ENCODE data around the gene SLC25A21.

Gene SLC25A21

DNA sequence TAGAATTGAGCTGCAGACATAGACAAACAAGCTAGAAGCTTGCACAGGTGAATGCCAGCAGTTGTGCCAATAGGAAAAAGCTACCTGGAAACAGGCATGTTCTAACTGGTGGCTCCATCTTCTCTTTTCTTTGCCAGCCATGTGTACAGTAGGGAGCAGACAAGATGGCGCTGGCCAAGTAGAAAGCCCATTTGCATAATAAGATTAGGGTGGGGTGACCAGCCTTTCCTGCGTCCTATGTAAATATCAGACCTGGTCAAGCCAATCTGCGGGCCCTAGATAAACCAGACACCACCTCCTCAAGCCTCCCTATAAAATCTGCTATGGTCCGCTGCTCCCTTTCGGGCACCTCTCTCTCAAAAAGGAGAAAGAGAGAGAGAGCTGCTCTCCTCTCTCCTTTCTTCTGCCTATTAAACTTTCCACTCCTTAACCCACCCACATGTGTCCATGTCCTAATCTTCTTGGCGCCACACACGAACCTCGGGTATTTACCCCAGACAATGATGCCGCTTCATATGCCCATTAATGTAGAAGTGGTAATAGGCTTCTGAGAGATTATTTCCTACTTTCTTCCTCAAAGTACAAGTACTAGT, 201.0 kb downstream of the SLC25A21 start:
- Histone ChIP-seq H3K36me3 (ENCODE audit: insufficient read depth, low read depth, low read length) (no peaks in the 10 kb centered on the region), H3K9ac (ENCODE audit: low read depth, low read length) (no peak overlapping the region), H3K27me3 (ENCODE audit: insufficient read depth, low read length) (no peaks in the 10 kb centered on the region), H3K27ac (ENCODE audit: low read length) (no peak overlapping the region), H3K4me3 (ENCODE audit: low read length) (no peak overlapping the region), H3K4me1 (ENCODE audit: insufficient read depth, low read length) (no peaks in the 10 kb centered on the region), H3K9me3 (ENCODE audit: insufficient read depth, low read depth, low read length) (no peaks in the 10 kb centered on the region)

- H3K27ac ChIP-seq (ENCODE audit: low read length): no peak overlapping the region
- no peak overlapping the region for H3K4me3 ChIP-seq (ENCODE audit: low read length)
- H3K27me3 ChIP-seq (ENCODE audit: insufficient read depth, low read length): no peaks in the 10 kb centered on the region
- H3K9ac ChIP-seq (ENCODE audit: low read depth, low read length): no peak overlapping the region
- H3K9me3 ChIP-seq (ENCODE audit: insufficient read depth, low read depth, low read length): no peaks in the 10 kb centered on the region
- H3K4me1 ChIP-seq (ENCODE audit: insufficient read depth, low read length): no peaks in the 10 kb centered on the region
- H3K36me3 ChIP-seq (ENCODE audit: insufficient read depth, low read depth, low read length): no peaks in the 10 kb centered on the region
These were observed 204.4 kb downstream of the SLC25A21 start for GRCh38 chr14:36967892-36968555.

GRCh38 chr14:36955967-36956366, 216.4 kb downstream of the SLC25A21 start:
- no peak overlapping the region for H3K9ac ChIP-seq (ENCODE audit: low read depth, low read length)
- no peaks in the 10 kb centered on the region for H3K36me3 ChIP-seq (ENCODE audit: insufficient read depth, low read depth, low read length)
- no peaks in the 10 kb centered on the region for H3K9me3 ChIP-seq (ENCODE audit: insufficient read depth, low read depth, low read length)
- peaks cover 4% of the 10 kb centered on the region for H3K4me1 ChIP-seq (ENCODE audit: insufficient read depth, low read length)
- H3K27me3 ChIP-seq (ENCODE audit: insufficient read depth, low read length): no peaks in the 10 kb centered on the region
- no peak overlapping the region for H3K27ac ChIP-seq (ENCODE audit: low read length)
- no peak overlapping the region for H3K4me3 ChIP-seq (ENCODE audit: low read length)

GRCh38 chr14:36955376-36955775, 217.0 kb downstream of the SLC25A21 start:
- H3K9ac ChIP-seq (ENCODE audit: low read depth, low read length): no peak overlapping the region
- H3K27me3 ChIP-seq (ENCODE audit: insufficient read depth, low read length): no peaks in the 10 kb centered on the region
- no peaks in the 10 kb centered on the region for H3K9me3 ChIP-seq (ENCODE audit: insufficient read depth, low read depth, low read length)

DNA sequence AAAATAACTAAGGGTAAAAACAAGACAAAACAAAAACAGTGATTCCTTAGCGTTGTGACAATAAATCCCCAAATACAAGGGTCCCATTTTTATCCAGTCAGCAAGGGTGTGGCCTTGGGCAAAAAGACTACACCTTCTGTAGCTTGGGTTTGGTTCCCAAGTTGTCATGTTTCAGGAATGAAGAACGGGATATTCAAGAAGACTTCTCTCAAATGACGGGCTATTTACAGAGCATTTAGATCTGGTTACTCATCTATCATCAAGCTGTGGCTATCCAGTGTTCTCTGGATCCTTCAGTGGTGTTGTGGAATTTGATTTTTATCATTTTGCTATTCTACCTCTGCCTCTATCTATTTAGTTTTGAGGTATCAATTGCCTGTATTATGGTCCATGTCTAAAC, 219.7 kb downstream of the SLC25A21 start:
- no peaks in the 10 kb centered on the region for H3K27me3 ChIP-seq (ENCODE audit: insufficient read depth, low read length)
- no peaks in the 10 kb centered on the region for H3K9me3 ChIP-seq (ENCODE audit: insufficient read depth, low read depth, low read length)
- no peak overlapping the region for H3K9ac ChIP-seq (ENCODE audit: low read depth, low read length)
- H3K4me3 ChIP-seq (ENCODE audit: low read length): no peak overlapping the region
- no peak overlapping the region for H3K27ac ChIP-seq (ENCODE audit: low read length)
- H3K4me1 ChIP-seq (ENCODE audit: insufficient read depth, low read length): peaks cover 11% of the 10 kb centered on the region
- no peaks in the 10 kb centered on the region for H3K36me3 ChIP-seq (ENCODE audit: insufficient read depth, low read depth, low read length)

More at GRCh38 chr14:36955376-36955775, 217.0 kb downstream of the SLC25A21 start:
- Histone ChIP-seq H3K4me1 (ENCODE audit: insufficient read depth, low read length) (peaks cover 10% of the 10 kb centered on the region), H3K4me3 (ENCODE audit: low read length) (no peak overlapping the region), H3K36me3 (ENCODE audit: insufficient read depth, low read depth, low read length) (no peaks in the 10 kb centered on the region), H3K27ac (ENCODE audit: low read length) (no peak overlapping the region)

DNA sequence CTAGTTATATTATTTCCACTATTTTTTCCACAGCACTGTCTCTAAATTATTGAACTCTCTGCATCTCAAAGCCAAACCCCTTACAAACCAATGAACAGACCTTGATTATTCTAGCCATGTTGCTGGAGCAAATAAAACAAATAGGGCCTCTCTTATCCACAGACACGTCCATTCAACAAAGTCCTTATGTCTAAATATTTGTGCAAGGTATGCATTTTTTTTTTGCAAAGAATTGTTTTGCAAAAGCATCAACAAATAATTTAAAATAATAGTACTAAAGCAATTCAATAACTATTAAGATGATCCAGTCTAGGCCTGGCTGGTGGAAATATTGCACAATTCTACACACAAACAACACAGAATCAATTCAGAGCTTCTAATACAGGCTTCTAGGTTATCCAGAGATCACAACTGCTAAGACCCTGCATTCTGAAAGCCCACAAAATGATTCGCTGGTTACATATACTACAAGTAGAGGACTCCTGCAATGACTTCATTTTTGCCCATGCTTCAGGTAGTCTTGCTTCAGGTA, 221.0 kb downstream of the SLC25A21 start:
- Histone ChIP-seq H3K9me3 (ENCODE audit: insufficient read depth, low read depth, low read length) (no peaks in the 10 kb centered on the region), H3K36me3 (ENCODE audit: insufficient read depth, low read depth, low read length) (no peaks in the 10 kb centered on the region), H3K27me3 (ENCODE audit: insufficient read depth, low read length) (no peaks in the 10 kb centered on the region), H3K4me3 (ENCODE audit: low read length) (no peak overlapping the region), H3K27ac (ENCODE audit: low read length) (no peak overlapping the region), H3K9ac (ENCODE audit: low read depth, low read length) (no peak overlapping the region), H3K4me1 (ENCODE audit: insufficient read depth, low read length) (peaks cover 11% of the 10 kb centered on the region)

DNA sequence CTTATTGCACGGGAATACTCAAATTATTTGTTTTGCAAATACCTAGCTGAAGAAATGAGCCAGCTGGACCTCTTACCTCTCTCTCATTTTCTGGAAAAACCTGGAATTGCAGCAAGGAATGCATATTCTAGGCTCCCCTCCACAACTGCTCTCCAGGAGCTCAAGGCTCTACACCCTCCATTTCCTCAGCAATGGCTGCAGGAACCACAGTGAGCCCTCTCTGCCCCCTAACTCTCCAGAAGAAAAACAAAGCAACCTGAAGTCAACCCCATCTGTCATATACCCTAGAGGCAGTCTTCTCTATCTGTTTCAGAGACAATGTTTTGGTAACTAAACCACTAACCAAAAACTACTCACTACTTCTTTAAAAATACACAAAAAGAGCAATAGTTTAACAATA, 221.6 kb downstream of the SLC25A21 start:
- H3K27ac ChIP-seq (ENCODE audit: low read length): no peak overlapping the region
- no peak overlapping the region for H3K9ac ChIP-seq (ENCODE audit: low read depth, low read length)
- no peaks in the 10 kb centered on the region for H3K9me3 ChIP-seq (ENCODE audit: insufficient read depth, low read depth, low read length)
- no peaks in the 10 kb centered on the region for H3K36me3 ChIP-seq (ENCODE audit: insufficient read depth, low read depth, low read length)
- H3K27me3 ChIP-seq (ENCODE audit: insufficient read depth, low read length): no peaks in the 10 kb centered on the region
- H3K4me3 ChIP-seq (ENCODE audit: low read length): no peak overlapping the region
- peaks cover 11% of the 10 kb centered on the region for H3K4me1 ChIP-seq (ENCODE audit: insufficient read depth, low read length)

DNA sequence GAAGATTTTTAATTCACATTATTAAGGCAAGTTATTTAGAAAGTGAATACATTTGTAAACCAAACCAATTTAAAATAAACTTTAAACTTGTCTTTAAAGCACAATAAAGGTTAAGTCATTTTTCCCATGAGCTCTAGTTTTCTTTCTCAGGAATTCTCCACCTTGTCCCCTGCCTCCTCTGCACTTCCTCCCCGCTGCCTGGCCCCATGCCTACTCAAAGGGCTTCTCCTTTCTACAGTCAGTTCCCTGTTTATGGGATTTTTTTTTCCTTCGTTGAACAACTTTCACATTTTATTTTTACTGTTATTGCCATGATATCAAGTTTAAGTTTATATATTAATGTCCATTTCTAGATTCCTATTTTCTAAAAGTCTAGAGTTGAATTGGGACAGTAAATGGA, 223.0 kb downstream of the SLC25A21 start:
- Histone ChIP-seq H3K27me3 (ENCODE audit: insufficient read depth, low read length) (no peaks in the 10 kb centered on the region), H3K36me3 (ENCODE audit: insufficient read depth, low read depth, low read length) (no peaks in the 10 kb centered on the region), H3K4me3 (ENCODE audit: low read length) (no peak overlapping the region), H3K27ac (ENCODE audit: low read length) (no peak overlapping the region), H3K9me3 (ENCODE audit: insufficient read depth, low read depth, low read length) (no peaks in the 10 kb centered on the region), H3K9ac (ENCODE audit: low read depth, low read length) (no peak overlapping the region), H3K4me1 (ENCODE audit: insufficient read depth, low read length) (peaks cover 11% of the 10 kb centered on the region)

- peaks cover 11% of the 10 kb centered on the region for H3K4me1 ChIP-seq (ENCODE audit: insufficient read depth, low read length)
- H3K9ac ChIP-seq (ENCODE audit: low read depth, low read length): no peak overlapping the region
These were observed 224.1 kb downstream of the SLC25A21 start for GRCh38 chr14:36948157-36948859.

DNA sequence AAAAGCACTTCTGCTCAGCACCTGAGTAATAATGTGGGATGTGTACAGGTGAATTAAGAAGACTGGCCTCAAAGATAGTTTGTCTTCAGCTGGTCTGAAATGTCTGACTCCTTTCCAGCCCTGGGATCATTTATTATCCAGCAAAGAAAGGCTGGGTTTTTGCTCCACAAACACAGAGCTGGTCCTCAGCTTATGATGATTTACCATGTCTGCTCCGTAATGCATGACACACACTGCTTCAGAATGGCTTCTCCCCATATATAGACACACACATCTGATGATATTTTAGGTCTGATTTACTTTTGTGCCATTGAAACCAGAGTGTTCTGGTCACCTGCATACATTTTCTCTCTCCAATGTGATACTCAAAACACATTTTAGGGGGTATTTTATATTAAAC, 225.0 kb downstream of the SLC25A21 start:
- H3K27me3 ChIP-seq (ENCODE audit: insufficient read depth, low read length): no peaks in the 10 kb centered on the region
- no peak overlapping the region for H3K4me3 ChIP-seq (ENCODE audit: low read length)
- H3K4me1 ChIP-seq (ENCODE audit: insufficient read depth, low read length): peaks cover 11% of the 10 kb centered on the region
- H3K9ac ChIP-seq (ENCODE audit: low read depth, low read length): no peak overlapping the region
- no peaks in the 10 kb centered on the region for H3K36me3 ChIP-seq (ENCODE audit: insufficient read depth, low read depth, low read length)
- no peaks in the 10 kb centered on the region for H3K9me3 ChIP-seq (ENCODE audit: insufficient read depth, low read depth, low read length)
- no peak overlapping the region for H3K27ac ChIP-seq (ENCODE audit: low read length)

More at GRCh38 chr14:36948157-36948859, 224.1 kb downstream of the SLC25A21 start:
- H3K27me3 ChIP-seq (ENCODE audit: insufficient read depth, low read length): no peaks in the 10 kb centered on the region
- H3K9me3 ChIP-seq (ENCODE audit: insufficient read depth, low read depth, low read length): no peaks in the 10 kb centered on the region
- H3K4me3 ChIP-seq (ENCODE audit: low read length): no peak overlapping the region
- no peaks in the 10 kb centered on the region for H3K36me3 ChIP-seq (ENCODE audit: insufficient read depth, low read depth, low read length)
- no peak overlapping the region for H3K27ac ChIP-seq (ENCODE audit: low read length)

- H3K27ac ChIP-seq (ENCODE audit: low read length): no peak overlapping the region
- no peak overlapping the region for H3K4me3 ChIP-seq (ENCODE audit: low read length)
- peaks cover 11% of the 10 kb centered on the region for H3K4me1 ChIP-seq (ENCODE audit: insufficient read depth, low read length)
- no peaks in the 10 kb centered on the region for H3K9me3 ChIP-seq (ENCODE audit: insufficient read depth, low read depth, low read length)
- H3K9ac ChIP-seq (ENCODE audit: low read depth, low read length): no peak overlapping the region
- no peaks in the 10 kb centered on the region for H3K36me3 ChIP-seq (ENCODE audit: insufficient read depth, low read depth, low read length)
- no peaks in the 10 kb centered on the region for H3K27me3 ChIP-seq (ENCODE audit: insufficient read depth, low read length)
These were observed 225.5 kb downstream of the SLC25A21 start for GRCh38 chr14:36946872-36947271.

Measured in iPS-20b (cell line).